HG03354 (cell line): ENCODE measurements around the gene SNX15.

Experiments
- ATAC-seq: cut with Tn5 transposase; IDR thresholded peaks from one replicate; pipeline ENCODE4 v1.9.1; 2021; ENCODE audit warnings: mild to moderate bottlenecking; ENCODE audit not compliant: unreplicated experiment, poor library complexity, severe bottlenecking

SNX15 gene

GRCh38 chr11:65072631-65072966, 45.4 kb downstream of the SNX15 start:
- no peak for ATAC-seq

- ATAC-seq, result no peak
Observed at GRCh38 chr11:65077451-65077850, 50.2 kb downstream of the SNX15 start.

GRCh38 chr11:65078151-65078550, 50.9 kb downstream of the SNX15 start:
- ATAC-seq, result no peak

- ATAC-seq, result no peak
Observed at GRCh38 chr11:65078786-65079342, 51.6 kb downstream of the SNX15 start.

- ATAC-seq, result peak; percentile 10
Observed at GRCh38 chr11:65083134-65083833, 56.0 kb downstream of the SNX15 start.

- peak; percentile 78 for ATAC-seq
Observed at GRCh38 chr11:65083834-65084597, 56.8 kb downstream of the SNX15 start, which contains the start of the genes CDCA5 and ZFPL1. Gene CDCA5 (minus strand): TSS chr11:65084040. CDS start chr11:65083978, 62 bp downstream. Gene ZFPL1 (plus strand): TSS chr11:65084222. CDS start chr11:65084699, 477 bp downstream.

- ATAC-seq, result no peak
Observed at GRCh38 chr11:65084598-65085375, 57.5 kb downstream of the SNX15 start.

GRCh38 chr11:65085446-65085845, 58.2 kb downstream of the SNX15 start:
- no peak for ATAC-seq

- ATAC-seq, result no peak
Observed at GRCh38 chr11:65086809-65087208, 59.6 kb downstream of the SNX15 start.

GRCh38 chr11:65087216-65087615, 60.0 kb downstream of the SNX15 start:
- no peak for ATAC-seq

- no peak for ATAC-seq
Observed at GRCh38 chr11:65087827-65088226, 60.6 kb downstream of the SNX15 start.

- no peak for ATAC-seq
Observed at GRCh38 chr11:65089621-65090020, 62.4 kb downstream of the SNX15 start.
